OCI-LY7 (cell line): Measurements from ENCODE around the gene NALCN. TPM values are rescaled to one million over a fixed set of nuclear protein-coding genes. Genes with fewer than 3 reads are reported as not detected.

Experiments
- BruUV-seq: library from RNA; stranded (reverse); fragments of 400-500 nt; replicated peaks from 2 replicates; lab custom pipeline; 2021; lab: Mats Ljungman, UMichigan
- CTCF ChIA-PET: fragments of 300-600 bp; sonication (Branson Sonifier 250); formaldehyde crosslinking; loops from one replicate; lab custom pipeline; 2022; ENCODE audit warnings: antibody characterized with exemption; ENCODE audit not compliant: unreplicated experiment; lab: Charles Lee
- POLR2A ChIA-PET: fragments of 300-600 bp; sonication (Branson Sonifier 250); formaldehyde crosslinking; loops from one replicate; lab custom pipeline; 2022; ENCODE audit warnings: antibody characterized with exemption; lab: Charles Lee
- DNase-seq: peaks from one replicate; pipeline ENCODE4 v3.0.0-alpha.2; 2015; ENCODE audit warnings: low spot score
- H2AFZ ChIP-seq: fragments of 200-600 bp; sonication (generic), shearing (Covaris generic); 2 replicates; pipeline ENCODE4 v1.6.1; 2014; ENCODE audit warnings: mild to moderate bottlenecking, antibody characterized with exemption, low read length, moderate library complexity
- H3K27ac ChIP-seq: fragments of 200-600 bp; sonication (generic); 2 replicates; pipeline ENCODE4 v1.5.1; 2014; ENCODE audit warnings: mixed run types, low read depth, mild to moderate bottlenecking, moderate library complexity, low read length, inconsistent platforms; ENCODE audit not compliant: poor library complexity, severe bottlenecking
- H3K36me3 ChIP-seq: fragments of 200-600 bp; sonication (generic); 2 replicates; pipeline ENCODE4 v1.6.1; 2014; ENCODE audit warnings: mild to moderate bottlenecking, antibody characterized with exemption, low read length, moderate library complexity, mixed read lengths; ENCODE audit not compliant: insufficient read depth
- H3K4me1 ChIP-seq: fragments of 200-600 bp; sonication (generic); 2 replicates; pipeline ENCODE4 v1.5.1; 2014; ENCODE audit warnings: mild to moderate bottlenecking, low read length; ENCODE audit not compliant: insufficient read depth, poor library complexity, severe bottlenecking
- H3K4me2 ChIP-seq: fragments of 200-600 bp; sonication (generic); 2 replicates; pipeline ENCODE4 v1.6.1; 2014; ENCODE audit warnings: mild to moderate bottlenecking, low read length
- H3K4me3 ChIP-seq: fragments of 200-600 bp; sonication (generic); 2 replicates; pipeline ENCODE4 v1.5.1; 2014; ENCODE audit warnings: mild to moderate bottlenecking, low read depth, low read length; ENCODE audit not compliant: poor library complexity, severe bottlenecking
- H3K79me2 ChIP-seq: fragments of 200-600 bp; sonication (generic); 2 replicates; pipeline ENCODE4 v1.6.1; 2016; ENCODE audit warnings: low read depth, mild to moderate bottlenecking, low read length, moderate library complexity, mixed read lengths; ENCODE audit not compliant: insufficient read depth
- H3K9me2 ChIP-seq: fragments of 200-600 bp; sonication (generic); 2 replicates; pipeline ENCODE4 v1.6.1; 2016; ENCODE audit warnings: mild to moderate bottlenecking, low read length, mixed read lengths; ENCODE audit not compliant: insufficient read depth
- H3K9me3 ChIP-seq: fragments of 200-600 bp; sonication (generic); 2 replicates; pipeline ENCODE4 v1.6.1; 2014; ENCODE audit warnings: mild to moderate bottlenecking, mixed run types, low read length, mixed read lengths
- H4K20me1 ChIP-seq: fragments of 200-600 bp; sonication (generic); 2 replicates; pipeline ENCODE4 v1.6.1; 2014; ENCODE audit warnings: mild to moderate bottlenecking, antibody characterized with exemption, low read length, moderate library complexity, mixed read lengths; ENCODE audit not compliant: insufficient read depth
- EZH2phosphoT487 ChIP-seq: fragments of 200-600 bp; sonication (generic); IDR thresholded peaks from 2 replicates; pipeline ENCODE4 v1.6.1; 2018; ENCODE audit warnings: low read depth, borderline replicate concordance, mild to moderate bottlenecking, mixed run types, antibody characterized with exemption, low read length, moderate library complexity, mixed read lengths
- intact Hi-C: fragments of 100-400 bp; cut with micrococcal nuclease; formaldehyde crosslinking; loops from one replicate; pipeline ENCODE4 v1.10.0; 2022; ENCODE audit not compliant: unreplicated experiment
- total RNA-seq, 2 experiments: library from RNA; depleted of rRNA in 1 of 2; stranded (reverse); fragments of >200 nt in 1 of 2; shearing (Covaris generic) in 1 of 2; gene quantifications; 2 replicates each; pipeline ENCODE4 v1.2.3, GENCODE V29; 2014 to 2022
- TF ChIP-seq, protein P1 (sequence below): fragments of 200-600 bp; sonication (generic); conservative IDR thresholded peaks from 2 replicates; pipeline ENCODE4 v1.5.1; 2014; ENCODE audit warnings: mild to moderate bottlenecking, antibody characterized with exemption, low read length, moderate library complexity, mixed read lengths

NALCN gene
- total RNA-seq, 2 experiments from 2014 or later = not detected

DNA sequence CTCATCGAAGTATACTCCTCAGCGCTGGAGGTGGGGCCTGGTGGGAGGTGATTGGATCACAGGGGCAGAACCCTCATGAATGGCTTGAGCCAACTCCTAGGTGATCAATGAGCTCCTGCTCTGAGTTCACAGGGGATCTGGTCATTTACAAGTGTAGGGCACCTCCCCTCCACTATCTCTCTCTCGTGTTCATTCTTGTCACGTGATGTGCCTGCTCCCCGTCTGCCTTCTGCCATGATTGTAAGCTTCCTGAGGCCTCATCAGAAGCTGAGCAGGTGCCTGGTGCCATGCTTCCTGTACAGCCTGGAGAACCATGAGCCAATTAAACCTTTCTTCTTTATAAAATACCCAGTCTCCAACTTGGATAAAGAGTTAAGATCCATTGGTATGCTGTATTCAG, 61.4 kb downstream of the NALCN start:
- Histone ChIP-seq H4K20me1 (no peaks in the 10 kb centered on the region), H3K4me1 (no peaks in the 10 kb centered on the region), H3K9me2 (no peaks in the 10 kb centered on the region), H3K36me3 (no peaks in the 10 kb centered on the region), H2AFZ (no peak overlapping the region), H3K9me3 (no peaks in the 10 kb centered on the region), H3K27ac (no peak overlapping the region), H3K4me2 (no peak overlapping the region), H3K79me2 (no peaks in the 10 kb centered on the region), H3K4me3 (no peak overlapping the region)
- ChIA-PET POLR2A (no interaction called here), CTCF (no interaction called here)
- TF ChIP-seq, protein P1, sequence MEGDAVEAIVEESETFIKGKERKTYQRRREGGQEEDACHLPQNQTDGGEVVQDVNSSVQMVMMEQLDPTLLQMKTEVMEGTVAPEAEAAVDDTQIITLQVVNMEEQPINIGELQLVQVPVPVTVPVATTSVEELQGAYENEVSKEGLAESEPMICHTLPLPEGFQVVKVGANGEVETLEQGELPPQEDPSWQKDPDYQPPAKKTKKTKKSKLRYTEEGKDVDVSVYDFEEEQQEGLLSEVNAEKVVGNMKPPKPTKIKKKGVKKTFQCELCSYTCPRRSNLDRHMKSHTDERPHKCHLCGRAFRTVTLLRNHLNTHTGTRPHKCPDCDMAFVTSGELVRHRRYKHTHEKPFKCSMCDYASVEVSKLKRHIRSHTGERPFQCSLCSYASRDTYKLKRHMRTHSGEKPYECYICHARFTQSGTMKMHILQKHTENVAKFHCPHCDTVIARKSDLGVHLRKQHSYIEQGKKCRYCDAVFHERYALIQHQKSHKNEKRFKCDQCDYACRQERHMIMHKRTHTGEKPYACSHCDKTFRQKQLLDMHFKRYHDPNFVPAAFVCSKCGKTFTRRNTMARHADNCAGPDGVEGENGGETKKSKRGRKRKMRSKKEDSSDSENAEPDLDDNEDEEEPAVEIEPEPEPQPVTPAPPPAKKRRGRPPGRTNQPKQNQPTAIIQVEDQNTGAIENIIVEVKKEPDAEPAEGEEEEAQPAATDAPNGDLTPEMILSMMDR = no peak
- TF ChIP-seq EZH2phosphoT487 = no peak
- no peak for DNase-seq
- intact Hi-C loops = no loop called here
- BruUV-seq = no TSS peak

DNA sequence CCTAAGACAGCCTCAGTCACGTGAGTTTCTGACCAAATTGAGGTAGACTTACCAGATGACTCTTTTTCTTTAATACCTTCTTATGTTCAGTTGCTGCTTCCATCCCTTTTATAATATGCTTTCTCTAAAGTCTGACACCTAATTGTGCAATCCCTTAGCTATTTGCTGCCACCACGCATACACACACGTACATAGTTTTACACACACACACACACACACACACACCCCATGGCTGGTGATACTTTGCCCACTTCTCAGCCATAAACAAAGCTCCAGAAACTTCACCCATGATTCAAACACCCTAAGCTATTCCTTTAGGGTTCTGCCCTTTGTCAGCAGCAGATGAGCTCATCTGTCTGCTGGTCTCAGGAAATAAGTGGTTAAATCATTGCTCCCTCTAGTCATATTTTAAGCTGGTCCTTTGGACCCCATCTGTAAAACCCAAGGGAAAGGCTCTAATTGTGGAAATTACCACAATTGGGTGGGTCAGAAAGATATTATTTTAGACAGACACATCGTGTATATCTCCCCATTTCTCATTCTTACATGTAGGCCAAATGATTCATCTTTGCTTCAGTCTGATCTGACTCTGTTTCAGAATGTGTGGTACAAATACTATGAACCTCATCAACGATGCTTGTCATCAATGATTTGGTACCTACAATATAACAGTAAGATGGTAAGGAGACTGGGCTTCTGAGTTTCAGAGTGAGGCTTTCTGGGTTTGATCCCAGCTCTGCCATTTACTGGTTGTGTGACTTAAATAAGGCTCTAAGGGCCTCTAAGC, 69.2 kb downstream of the NALCN start:
- CTCF ChIA-PET = no interaction called here
- BruUV-seq = no TSS peak
- no peaks in the 10 kb centered on the region for H4K20me1 ChIP-seq
- POLR2A ChIA-PET = interaction anchor here (0.5 kb wide), 1 partner anchor 622 kb away, joined by 3 read pairs; no protein-coding TSS in a partner anchor
- H3K4me3 ChIP-seq = no peak overlapping the region
- H2AFZ ChIP-seq = no peak overlapping the region
- DNase-seq = no peak
- no peaks in the 10 kb centered on the region for H3K4me1 ChIP-seq
- H3K9me2 ChIP-seq = no peaks in the 10 kb centered on the region
- no peak overlapping the region for H3K4me2 ChIP-seq
- TF ChIP-seq, protein P1 = no peak
- no peak for TF ChIP-seq EZH2phosphoT487
- H3K27ac ChIP-seq = no peak overlapping the region
- intact Hi-C loops = no loop called here
- H3K79me2 ChIP-seq = no peaks in the 10 kb centered on the region
- H3K36me3 ChIP-seq = no peaks in the 10 kb centered on the region
- H3K9me3 ChIP-seq = no peaks in the 10 kb centered on the region

DNA sequence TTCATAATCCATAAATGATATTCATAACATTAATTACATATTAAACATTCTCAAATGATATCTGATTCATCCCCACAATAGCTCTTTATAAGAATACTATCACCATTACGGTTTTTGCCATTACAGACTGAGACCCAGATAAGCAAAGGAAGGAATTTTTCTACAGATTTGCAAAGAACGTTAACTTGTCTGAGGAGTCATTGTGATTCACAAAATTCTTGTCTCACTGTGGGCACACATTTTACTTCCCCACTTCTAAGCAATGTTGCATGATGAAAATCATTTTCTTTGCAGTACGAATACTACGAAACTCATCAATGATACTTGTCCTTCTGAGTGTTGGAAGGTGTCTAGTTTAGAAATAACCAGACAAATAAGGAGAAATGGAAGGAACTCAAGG, 70.1 kb downstream of the NALCN start:
- Histone ChIP-seq H3K4me2 (no peak overlapping the region), H4K20me1 (no peaks in the 10 kb centered on the region), H2AFZ (no peak overlapping the region), H3K4me1 (no peaks in the 10 kb centered on the region), H3K9me3 (no peaks in the 10 kb centered on the region), H3K4me3 (no peak overlapping the region), H3K36me3 (no peaks in the 10 kb centered on the region), H3K79me2 (no peaks in the 10 kb centered on the region), H3K9me2 (no peaks in the 10 kb centered on the region), H3K27ac (no peak overlapping the region)
- TF ChIP-seq, protein P1 = no peak
- TF ChIP-seq EZH2phosphoT487 = no peak
- ChIA-PET CTCF (no interaction called here), POLR2A (no interaction called here)
- BruUV-seq = no TSS peak
- intact Hi-C loops = no loop called here
- no peak for DNase-seq
